DMS 273 treated with DMSO at 0.1 percent for 48 hours (cell line): ENCODE measurements around the gene SCFD2.

Source experiments
- DNase-seq: peaks from one replicate; lab custom pipeline; 2025; lab: John Stamatoyannopoulos, UW

The SCFD2 gene

DNA sequence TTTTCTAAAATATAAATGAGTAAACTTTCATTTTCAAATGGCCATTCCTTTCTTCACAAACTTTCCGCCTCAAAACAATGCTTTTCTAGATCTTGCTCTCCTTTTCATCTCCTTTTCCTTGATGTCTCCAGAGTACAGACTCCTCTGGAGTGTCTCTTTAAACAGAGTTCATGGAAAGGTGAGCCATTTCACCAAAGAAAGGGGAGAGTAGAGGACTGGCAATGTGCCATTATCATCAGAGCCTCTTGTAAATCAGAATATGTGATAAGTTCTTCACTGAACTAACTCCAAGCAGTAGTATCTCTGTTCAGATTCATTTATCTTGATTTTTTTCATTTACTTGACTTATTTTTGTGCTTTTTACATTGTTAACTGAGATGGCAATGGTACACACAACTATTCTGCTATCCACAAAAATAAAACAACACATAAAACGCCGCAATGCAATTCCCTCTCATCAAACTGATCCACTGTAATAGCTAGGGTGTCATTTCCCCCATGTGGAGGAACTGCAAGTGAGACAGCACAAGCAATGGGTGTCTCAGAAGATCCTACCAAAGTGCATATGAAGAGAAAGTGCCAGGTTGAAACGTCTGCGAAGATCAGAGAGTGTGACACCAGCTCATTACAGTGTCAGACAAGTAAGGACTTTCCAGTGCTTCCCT lies 378.3 kb downstream of the SCFD2 start:
- no peak for DNase-seq

DNA sequence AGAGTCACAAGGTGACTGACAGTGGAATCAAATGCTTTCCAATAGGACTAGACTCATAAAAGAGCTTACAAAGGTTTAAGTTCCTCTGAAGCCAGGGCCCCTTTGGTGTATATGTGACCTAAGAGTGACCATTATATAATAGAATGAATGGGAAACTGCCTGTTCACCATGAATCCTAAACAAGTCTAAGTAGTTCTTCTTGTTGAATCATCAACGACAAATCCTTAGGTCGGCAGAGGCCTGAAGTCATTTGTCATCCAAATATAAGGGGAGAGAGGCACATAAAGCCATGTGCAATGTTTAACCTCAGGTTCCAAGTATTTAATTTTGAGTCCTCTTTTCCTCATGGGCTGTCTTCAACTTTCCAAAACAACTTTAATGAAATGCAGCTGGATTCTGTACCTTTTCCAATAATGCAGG lies 381.4 kb downstream of the SCFD2 start:
- DNase-seq, result no peak

DNA sequence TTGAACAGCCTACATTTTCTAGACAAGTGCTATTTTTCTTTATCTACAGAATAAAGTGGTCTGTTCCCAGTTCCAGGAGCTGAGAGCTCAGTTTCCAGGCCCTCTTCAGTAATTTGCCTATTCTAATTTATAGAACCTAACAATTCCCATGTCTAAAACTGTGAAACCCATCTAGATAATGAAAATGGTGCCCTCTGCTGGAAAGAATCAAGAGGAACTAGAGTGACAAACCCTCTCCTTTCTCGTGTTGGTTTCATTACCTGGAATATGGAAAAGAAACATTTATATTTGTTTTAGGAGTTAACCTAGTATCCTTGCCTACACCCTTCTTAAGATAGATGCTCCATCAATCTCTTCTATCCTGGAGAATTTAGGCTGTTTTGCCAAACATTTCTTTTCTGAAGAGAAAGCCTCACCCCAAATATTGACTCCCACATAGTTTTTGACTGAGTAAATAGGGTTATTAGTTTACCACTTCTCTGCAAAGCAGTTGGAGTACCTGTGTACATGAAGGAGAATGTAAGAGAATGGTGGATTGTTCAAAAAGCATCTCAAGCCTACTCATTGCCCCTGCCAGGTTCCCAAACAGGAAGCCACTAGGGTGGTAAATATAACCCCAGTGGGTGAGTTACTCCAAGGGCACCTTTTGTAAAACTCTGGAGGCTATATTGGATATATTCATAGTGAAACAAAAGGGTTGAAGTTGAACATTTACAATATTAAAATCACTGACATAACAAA lies 382.1 kb downstream of the SCFD2 start:
- peak; percentile 30 for DNase-seq

DNA sequence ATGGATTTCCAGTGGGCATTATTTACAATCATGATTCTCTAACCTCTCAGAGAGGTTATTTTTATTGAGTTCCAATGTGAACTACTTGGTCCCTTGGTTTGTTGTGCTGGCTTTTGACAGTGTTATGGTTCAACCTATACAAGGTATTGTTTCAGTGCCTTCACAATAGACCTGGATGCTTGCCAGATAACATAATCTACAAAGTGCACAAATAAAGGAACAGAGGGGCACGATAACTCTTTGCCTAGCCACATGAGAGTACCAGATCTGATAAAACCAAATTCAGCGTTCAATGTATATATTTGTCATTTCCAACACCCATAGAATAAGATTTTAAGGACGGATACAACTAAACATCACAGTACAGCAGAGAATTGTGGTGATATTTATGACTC lies 382.9 kb downstream of the SCFD2 start:
- DNase-seq, result no peak

DNA sequence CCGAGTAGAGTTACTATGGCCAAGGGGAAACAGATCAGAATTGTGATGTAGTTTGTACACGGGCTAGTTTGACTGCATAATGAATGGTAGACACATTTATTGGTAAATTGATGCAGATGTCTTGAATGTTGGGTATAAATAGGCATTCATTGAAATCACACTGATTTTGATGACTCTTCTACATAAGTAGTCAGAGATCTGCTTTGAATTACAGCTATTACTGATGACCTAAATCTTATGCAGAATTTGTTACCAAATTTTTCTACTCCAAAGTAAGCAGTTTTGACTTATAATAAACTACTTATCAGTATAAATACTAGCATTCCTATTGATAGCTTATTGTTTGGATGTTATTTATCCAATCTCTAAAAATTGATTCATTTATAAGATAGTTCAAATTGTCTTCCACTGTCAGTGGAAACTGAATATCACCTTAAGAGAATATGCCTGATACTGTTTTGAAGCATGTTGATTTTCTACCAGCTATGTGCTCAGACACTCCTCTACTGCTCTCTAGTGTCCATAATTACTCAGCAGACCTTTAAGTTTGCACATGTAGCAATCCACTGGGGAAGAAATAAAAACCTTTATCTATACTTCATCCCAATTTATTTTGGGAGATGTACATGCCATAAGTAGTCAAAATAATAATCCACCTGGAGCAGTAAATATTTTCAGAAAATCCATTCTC lies 383.5 kb downstream of the SCFD2 start:
- peak; percentile 21 for DNase-seq

DNA sequence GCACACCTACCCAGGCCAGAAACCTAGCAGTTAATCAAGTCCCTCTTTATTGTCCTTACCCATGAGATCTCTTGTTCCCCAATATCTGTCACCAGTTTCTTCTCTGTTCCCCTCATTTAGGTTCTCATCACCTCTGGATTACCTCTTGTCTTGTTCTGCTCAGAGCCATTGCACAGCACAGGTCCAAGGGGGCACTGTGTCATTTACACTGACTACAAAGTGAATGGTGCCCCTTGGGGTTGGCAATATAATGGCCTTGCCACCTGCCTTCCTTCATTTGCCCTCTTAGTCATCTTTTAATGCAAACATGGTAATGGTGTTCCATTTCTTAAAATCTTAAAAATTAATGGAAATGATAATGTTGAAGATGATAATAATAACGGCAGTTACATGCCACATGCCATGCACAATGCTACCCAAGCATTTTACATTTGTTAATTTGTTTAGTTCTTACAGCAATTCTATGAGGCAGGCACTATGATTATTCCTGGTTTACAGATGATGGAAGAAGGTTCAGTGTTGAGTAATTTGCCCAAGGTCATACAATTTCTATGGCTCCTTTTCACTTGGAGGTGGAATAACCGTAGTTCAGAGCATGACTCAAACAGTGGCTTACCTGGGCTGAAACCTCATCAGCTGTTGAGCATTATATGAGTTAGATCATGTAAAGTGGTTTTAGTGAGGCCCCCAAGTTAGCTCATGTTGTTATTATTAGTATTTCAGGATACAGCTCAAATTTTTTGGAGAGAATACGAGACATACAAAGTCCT lies 385.9 kb downstream of the SCFD2 start:
- DNase-seq, result no peak

DNA sequence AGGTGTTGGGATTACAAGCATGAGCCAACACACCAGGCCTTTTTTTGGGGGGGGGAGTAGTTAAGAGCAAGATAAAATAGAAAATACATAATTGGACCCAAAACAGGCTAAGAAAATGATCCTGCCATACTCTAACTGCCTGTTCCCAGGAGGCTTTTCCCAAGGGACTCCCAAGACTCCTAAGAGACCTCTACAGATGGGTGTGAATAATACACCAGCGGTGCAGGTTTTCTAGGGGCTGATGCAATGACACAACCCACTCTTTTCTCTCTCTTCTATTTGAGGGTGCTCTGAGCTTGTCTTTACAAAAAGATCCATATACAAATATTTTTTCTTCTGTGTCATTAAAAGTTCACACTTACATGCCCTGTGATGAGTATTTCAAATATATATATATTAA lies 386.8 kb downstream of the SCFD2 start:
- DNase-seq, result no peak

DNA sequence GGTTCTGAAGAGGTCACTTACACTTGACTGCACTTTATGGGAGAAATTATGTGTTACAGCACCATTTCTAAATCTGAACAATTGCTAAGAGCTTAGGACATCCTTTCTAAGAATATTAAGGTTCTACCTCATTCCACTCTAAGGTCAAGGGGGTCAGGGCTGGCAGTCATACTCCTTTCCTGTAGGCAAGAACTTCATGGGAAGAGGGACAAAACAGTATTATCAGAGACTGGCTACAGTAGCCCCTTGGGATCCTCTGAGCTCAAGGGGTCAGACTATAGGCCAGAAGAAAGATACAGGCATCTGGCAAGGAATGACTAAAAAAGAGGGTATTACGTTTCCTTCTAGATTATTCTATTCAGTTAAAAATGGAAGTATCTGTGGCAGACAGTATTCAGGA lies 388.6 kb downstream of the SCFD2 start:
- no peak for DNase-seq

DNA sequence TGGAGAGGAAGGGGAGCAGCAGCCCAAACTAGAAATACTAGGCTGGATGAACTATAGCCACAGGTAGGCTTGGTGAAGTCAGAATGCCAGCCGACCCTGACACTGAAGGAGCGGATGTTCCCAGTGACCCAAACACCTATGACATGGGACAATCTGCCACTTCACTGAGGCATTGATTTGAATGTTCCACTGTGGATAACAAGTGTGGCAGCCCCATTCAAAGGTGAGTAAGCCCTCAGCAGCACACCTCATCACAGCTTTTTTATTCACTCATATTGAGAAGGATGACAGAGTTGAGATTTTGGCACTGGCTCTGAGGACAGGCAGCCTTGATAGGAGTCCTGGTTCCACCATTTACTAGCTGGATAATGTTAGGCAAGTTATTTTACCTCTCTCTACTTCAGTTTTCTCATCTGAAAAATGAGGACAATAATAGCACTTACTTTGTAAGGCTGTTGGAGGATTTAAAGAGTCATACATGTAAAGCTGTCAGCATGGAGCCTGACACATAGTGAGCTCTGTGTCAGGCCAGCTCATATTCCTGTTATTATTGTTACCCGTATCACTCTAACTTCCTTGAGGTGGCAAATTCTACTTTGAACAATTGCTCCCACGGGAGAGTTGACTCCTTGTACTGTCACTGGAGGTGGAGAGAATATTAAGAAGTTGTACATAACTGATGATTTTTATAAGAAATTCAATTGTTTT lies 389.2 kb downstream of the SCFD2 start:
- DNase-seq, result no peak

DNA sequence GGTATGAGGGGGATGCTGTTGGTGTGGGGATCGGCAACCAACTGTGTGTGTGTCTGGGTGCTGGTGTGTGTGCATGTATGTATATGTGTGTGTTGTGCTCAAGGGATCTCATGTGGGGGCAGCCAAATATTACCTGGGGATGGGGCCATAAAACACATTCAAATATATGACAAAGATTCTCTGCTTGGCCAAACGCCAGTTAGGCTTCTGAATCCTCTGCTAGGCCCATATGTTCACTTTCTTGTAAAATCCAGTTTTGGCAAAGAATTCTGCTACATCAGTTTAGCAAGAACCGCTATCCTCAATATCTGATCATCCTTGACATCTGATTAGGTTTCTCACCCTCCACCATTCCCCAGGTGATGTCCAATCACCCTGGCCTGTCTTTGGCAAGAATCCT lies 397.2 kb downstream of the SCFD2 start:
- peak; percentile 28 for DNase-seq

DNA sequence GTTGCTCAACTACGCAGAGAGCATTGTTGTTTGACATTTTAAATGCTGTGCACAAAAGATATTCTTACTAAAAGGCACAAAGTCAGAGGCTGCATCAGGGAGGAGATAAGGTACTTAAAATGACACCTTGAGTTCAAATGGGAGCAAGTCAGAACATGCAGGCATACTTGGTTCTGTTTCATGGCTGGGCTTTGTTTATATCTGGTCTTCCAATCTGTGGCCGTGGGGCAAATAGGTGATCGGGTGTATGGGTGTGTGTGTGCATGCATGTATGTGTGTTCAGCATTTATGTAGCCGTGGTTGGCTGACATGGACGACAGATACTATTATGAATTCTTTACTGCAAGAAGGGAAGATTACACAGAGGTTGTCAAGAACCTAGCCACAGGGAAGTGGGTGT lies 397.6 kb downstream of the SCFD2 start:
- peak; percentile 7 for DNase-seq

DNA sequence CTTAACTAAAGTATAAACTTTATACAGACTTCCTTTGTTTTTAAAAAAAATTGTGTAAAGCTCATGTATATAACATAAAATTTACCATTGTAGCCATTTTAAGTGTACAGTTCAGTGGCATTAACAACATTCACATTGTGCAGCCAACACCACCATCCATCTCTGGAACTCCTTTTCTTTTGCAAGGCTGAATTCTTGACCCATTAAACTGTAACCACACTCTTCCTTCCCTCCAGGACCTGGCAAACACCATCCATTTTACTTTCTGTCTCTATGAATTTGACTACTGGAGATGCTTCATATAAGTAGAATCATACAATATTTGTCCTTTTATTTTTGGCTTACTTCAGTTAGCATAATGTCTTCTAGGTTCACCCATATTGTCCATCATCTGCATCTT lies 399.1 kb downstream of the SCFD2 start:
- DNase-seq, result no peak

DNA sequence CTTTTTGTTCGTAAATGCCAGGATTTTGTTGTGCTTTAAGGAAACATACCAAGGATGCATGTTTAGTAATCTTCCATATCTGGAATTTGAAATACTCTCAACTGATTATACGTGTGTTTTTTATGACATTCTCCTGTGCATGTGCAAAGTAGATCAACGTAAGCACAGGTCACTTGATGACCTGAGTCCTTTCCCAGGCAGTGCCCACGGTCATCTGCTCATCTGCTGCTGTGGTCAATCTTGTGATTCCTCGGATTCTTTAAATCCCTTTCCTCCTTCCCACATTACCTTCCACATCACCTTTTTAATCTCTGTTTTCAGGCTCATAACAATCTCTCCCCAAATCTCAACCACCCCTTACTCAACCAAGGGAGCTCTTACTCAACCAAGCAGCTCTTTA lies 399.7 kb downstream of the SCFD2 start:
- no peak for DNase-seq

DNA sequence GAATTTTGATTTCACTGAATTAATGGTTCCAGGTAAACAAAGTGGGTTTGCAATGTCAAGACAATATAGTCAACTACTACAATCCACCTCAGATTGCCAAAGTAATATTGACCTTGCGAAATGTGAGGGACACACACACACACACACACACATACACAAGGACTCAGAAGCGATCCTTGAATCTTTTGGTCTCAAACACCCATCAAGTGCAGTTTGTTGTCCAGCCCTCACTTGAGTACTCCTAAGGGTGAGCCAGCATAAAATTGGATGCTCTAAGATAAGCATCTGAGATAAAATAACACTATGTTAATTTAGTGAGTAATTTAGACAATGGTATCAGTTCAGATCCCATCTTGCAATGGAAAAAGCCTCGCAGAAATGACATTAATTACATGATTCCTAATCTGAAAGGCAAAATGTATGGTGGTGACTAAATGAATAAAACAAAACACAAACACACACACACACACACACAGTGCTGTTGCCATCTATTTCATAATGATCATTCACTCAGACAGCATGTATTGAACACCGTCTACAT lies 401.2 kb downstream of the SCFD2 start:
- no peak for DNase-seq

DNA sequence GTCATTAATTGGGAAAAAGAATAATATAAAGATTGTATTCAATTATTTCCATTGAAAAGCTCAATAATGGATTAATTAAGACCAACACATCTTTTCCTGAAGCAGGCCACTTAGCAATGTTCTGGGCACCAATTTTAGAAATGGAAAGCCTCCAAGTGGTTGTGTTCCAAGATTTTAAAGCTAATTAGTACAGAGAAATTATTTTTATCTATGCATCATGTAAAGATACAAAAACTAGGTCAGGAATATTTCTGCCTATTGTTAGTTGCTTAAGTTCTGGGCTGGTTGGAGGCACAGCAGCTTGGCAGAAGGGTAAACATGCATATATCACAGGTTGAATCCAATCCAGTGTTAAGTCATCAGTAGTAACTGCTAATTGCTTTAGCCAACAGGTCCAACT lies 401.9 kb downstream of the SCFD2 start:
- no peak for DNase-seq

DNA sequence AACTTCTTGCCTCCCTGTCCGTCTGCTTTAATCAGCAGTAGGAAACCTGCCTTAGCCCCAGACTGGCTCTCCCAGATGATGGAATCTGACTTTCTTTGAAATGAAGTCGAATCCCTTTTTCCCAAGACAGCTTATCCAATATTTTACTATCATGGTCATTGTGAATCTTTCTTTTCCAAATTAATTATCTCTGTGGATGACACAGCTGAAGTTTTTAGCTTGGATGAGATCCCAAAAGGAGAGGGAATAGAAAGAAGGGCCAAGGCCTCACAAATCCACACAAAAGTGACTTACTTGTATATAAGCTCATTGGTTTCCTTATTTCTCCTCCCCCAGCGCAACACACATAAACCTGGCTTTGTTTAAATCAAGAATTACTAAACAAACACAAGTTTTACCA lies 403.1 kb downstream of the SCFD2 start:
- no peak for DNase-seq

DNA sequence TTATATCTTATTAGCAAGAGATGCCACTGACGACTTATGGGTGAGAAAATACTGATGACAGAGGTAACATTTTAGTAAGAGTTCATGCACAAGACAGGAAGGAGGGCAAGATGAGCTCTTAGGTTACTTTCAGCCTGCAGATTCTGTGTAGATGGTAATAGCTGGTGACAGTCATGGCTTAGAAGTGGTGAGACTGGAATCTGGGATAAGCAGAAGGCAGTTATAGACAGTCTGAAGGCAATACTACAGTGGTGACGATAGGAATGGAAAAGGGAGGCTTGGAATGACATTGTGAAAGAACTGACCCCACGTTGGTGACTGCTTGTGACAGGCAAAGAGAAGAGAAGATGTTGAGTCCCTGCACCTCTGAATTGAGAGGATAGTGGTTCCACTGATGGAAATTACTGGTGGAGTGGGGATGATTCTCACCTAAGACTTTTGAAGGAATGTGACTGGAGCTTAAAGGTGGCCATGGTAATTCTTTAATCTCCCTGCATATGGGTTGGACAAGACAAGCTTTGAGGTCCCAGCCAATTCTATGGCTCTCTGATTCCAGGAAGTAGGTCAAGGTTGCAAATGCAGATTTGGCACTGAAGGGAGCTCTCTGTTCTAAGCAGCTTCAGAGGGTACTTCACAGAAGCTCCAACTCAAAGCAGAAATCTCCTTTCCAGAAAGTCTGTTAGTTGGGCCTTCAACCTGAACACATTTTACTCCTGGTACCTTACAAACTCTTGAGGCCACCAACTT lies 404.0 kb downstream of the SCFD2 start:
- DNase-seq, result no peak

DNA sequence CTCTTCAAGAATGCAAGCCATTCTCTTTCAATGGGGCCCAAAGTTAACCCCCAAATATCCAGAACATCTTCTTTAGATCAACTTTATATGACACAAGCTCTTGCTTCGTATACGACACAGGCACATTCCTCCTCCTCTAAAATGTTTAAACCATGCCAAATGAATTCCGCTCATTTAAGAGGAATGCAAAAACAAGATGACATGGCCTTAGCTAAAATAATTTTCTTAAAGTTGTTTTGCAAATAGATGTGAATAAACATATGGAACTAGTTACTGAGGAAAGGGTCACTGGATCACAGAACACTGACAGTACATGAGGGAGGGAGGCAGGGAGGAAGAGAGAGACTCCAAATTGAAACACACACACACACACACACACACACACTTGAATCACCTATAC lies 406.3 kb downstream of the SCFD2 start:
- no peak for DNase-seq

DNA sequence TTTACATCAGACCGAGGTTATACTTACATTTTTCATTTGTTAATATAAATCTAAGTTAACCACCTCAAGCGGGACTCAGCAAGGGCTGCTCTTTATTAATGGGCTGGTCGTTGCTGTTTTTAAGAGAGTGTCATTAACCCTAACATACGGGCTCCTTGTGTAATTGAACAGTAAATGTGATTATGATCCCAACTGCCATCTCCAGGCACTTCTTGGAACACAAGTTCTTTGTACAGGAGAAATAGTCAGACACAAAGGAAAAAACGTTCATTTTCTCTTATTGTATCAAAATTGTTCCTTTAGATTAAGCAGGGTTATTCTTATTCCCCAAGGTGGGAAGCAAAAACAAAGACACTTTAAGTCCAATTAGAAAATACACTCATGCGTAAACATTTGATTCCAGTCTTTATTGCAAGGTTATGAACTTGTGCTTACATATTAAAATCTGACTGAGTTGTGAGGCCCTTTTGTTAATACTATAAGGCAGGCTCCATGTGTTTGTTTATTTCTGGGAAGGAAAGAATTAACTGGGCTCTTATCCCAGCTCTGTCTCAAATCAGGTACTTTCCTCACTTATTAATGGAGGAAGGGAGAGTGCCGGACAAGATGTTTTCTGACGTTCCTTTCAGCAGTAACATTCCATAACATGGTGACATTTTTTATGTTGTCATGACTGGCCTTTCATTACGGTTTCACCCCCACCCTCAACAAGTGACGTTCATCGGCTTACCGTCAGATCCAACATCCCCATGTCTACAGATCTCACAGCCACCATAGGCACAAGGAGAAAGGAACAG lies 407.8 kb downstream of the SCFD2 start:
- peak; percentile 33 for DNase-seq

DNA sequence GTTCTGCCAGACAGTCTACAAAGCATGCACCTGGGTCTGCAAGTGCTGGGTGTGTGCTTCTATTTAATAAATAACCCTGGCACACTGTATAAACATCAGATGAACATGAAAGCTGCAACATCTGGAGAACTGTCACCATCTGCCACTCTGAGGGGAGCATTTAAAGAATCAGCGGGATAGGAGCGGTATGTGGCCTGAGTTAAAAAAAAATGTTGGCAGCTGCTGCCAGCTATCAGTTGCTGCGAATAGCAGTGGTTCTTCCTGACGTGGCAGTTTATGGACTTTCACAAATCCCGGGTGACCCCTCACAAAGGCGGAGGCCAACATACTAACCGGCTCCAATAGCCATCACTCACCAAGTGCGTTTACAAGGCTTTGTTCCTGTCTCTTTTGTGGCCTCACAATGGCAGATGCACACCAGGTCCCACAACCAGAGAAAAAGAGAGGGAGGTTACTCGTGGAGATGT lies 408.6 kb downstream of the SCFD2 start:
- peak; percentile 93 for DNase-seq
